ENCODE measurements around the gene TTC28.

TTC28 gene

DNA sequence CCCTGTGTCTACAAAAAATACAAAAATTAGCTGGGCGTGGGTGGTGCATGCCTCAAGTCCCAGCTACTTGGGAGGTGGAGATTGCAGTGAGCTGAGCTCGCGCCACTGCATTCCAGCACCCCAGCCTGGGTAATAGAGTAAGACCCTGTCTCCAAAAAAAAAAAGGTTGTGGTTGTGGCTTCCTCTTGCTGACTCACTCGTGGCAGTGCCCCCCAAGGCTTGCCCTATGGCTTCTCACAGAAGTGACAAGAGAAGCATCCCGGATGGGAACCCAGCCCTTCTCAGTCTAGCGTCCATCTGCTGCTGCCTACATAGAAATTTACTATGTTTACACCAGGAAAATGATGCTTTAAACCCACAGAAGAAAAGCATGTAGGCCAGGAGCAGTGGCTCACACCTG lies 692.1 kb downstream of the TTC28 start:
- H3K27me3 ChIP-seq (ENCODE audit: control insufficient read depth in 1 of 2, insufficient read depth in 2 of 2, low read length in 2 of 2): no peaks in the 10 kb centered on the region
- no peak overlapping the region for H3K4me3 ChIP-seq (ENCODE audit: low read depth in 1 of 2, low read length in 2 of 2)
- H3K36me3 ChIP-seq (ENCODE audit: insufficient read depth, low read length): peaks cover 16% of the 10 kb centered on the region
- peaks cover 11% of the 10 kb centered on the region for H3K4me1 ChIP-seq (ENCODE audit: insufficient read depth, low read length)
- H3K9me3 ChIP-seq (ENCODE audit: low read length): no peaks in the 10 kb centered on the region
- no peak overlapping the region for H3K27ac ChIP-seq (ENCODE audit: low read depth, low read length)
- no peak overlapping the region for H3K9ac ChIP-seq (ENCODE audit: low read length)

DNA sequence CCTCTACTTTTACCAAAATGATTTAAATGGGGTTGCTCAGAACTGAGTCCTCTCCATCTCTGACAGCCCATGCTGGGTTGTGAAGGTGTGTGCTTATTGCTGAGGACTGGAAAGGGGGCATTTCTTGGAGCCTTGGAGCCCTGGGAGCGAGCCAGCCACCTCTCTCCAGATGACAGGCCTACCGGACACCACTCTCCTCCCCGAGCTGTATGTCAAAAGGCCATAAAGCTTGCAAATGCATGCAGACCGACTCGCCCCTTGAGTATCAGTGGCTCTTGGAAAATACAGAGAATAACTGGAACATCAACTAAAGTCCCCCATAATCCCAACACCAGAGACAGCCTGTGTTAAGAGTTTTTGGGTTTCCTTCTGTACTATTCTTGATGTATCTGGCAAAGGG lies 692.7 kb downstream of the TTC28 start:
- H3K4me1 ChIP-seq (ENCODE audit: insufficient read depth, low read length): peaks cover 11% of the 10 kb centered on the region
- H3K27me3 ChIP-seq (ENCODE audit: control insufficient read depth in 1 of 2, insufficient read depth in 2 of 2, low read length in 2 of 2): no peaks in the 10 kb centered on the region
- no peak overlapping the region for H3K4me3 ChIP-seq (ENCODE audit: low read depth in 1 of 2, low read length in 2 of 2)
- no peak overlapping the region for H3K9ac ChIP-seq (ENCODE audit: low read length)
- H3K27ac ChIP-seq (ENCODE audit: low read depth, low read length): no peak overlapping the region
- peaks cover 19% of the 10 kb centered on the region for H3K36me3 ChIP-seq (ENCODE audit: insufficient read depth, low read length)
- no peaks in the 10 kb centered on the region for H3K9me3 ChIP-seq (ENCODE audit: low read length)

DNA sequence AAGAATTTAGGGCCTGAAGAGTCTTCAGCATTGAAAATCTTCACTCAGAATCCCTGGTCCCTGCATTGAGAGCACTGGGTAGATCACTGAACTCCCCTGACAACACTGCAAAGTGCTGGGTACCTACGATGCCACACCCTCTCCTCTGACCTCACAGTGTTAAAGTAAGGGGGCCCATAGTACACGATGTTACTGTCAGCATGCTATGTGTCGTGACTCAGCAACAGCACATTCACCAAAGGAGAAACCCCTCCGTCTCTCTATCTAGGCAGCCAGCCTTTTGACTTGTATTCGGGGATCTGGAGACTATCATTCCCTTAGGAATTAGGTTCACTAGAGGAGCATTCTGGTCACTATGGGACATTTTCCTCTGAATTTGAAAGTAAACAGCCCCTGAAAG lies 693.2 kb downstream of the TTC28 start:
- Histone ChIP-seq H3K4me1 (ENCODE audit: insufficient read depth, low read length) (peaks cover 7% of the 10 kb centered on the region), H3K27ac (ENCODE audit: low read depth, low read length) (no peak overlapping the region), H3K36me3 (ENCODE audit: insufficient read depth, low read length) (peaks cover 22% of the 10 kb centered on the region), H3K4me3 (ENCODE audit: low read depth in 1 of 2, low read length in 2 of 2) (no peak overlapping the region), H3K27me3 (ENCODE audit: control insufficient read depth in 1 of 2, insufficient read depth in 2 of 2, low read length in 2 of 2) (no peaks in the 10 kb centered on the region), H3K9ac (ENCODE audit: low read length) (no peak overlapping the region), H3K9me3 (ENCODE audit: low read length) (no peaks in the 10 kb centered on the region)

DNA sequence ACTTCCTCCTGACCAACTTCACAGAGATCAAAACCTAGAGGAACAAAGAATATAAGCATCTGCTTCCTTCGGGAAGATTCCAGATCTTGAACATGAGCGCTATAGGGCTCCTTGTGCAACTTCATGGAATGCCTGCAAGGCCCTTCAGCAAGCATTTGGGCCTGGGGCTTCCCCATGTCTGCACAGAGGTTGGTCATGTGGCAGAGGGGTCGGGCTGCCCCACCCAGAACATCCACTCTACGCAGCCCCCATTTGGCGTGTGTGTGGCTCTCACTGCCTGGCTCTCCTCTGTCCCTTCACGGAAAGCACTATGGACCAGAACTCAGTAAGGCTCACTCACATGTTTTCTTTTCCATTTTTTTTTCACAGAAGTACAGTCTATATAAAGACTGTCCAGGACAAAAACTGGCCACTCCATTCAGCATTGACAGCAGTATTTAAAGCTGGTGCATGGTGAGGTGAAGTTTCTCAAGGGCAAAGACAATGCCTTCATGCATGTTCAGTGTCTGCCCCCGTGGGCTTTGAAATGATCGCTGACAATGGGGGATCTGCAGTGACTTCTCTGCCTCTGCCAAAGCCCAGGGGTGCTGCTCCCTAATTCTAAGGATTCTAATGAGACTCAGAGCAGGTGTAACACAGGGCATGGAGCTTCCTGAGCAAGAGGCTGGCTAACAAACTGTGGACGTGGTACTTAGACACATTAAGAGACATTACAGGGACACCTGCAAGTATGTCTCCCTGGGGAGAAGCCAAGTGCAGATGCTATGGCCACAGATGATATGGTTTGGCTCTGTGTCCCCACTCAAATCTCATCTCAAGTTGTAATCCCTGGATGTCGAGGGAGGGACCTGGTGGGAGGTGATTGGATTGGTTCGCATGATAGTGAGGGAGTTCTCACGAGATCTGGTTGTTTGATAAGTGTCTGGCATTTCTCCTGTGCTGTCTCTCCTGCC lies 694.0 kb downstream of the TTC28 start:
- H3K36me3 ChIP-seq (ENCODE audit: insufficient read depth, low read length): peaks cover 22% of the 10 kb centered on the region
- no peaks in the 10 kb centered on the region for H3K27me3 ChIP-seq (ENCODE audit: control insufficient read depth in 1 of 2, insufficient read depth in 2 of 2, low read length in 2 of 2)
- H3K4me1 ChIP-seq (ENCODE audit: insufficient read depth, low read length): no peaks in the 10 kb centered on the region
- H3K27ac ChIP-seq (ENCODE audit: low read depth, low read length): no peak overlapping the region
- H3K4me3 ChIP-seq (ENCODE audit: low read depth in 1 of 2, low read length in 2 of 2): no peak overlapping the region
- no peak overlapping the region for H3K9ac ChIP-seq (ENCODE audit: low read length)
- H3K9me3 ChIP-seq (ENCODE audit: low read length): no peaks in the 10 kb centered on the region

DNA sequence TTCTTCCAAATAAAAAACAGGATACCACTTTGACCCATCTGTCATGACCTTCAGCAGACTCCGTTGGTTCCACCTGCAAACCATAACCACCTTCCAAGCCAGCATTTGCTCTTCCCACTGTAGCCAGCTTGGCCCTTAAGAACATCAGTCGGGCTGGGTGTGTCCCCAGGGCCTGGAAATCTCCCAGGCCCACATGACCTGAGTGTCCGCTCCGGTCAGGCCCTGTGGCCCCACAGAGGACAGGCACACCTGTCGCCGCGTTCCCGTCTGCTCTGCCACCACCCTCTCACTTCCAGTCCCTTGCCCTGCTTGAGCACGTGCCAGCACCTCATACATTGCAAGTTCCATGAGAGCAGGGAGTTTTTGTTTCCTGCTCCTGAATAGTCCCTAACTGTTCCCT lies 694.9 kb downstream of the TTC28 start:
- H3K4me1 ChIP-seq (ENCODE audit: insufficient read depth, low read length): no peaks in the 10 kb centered on the region
- no peak overlapping the region for H3K4me3 ChIP-seq (ENCODE audit: low read depth in 1 of 2, low read length in 2 of 2)
- no peaks in the 10 kb centered on the region for H3K27me3 ChIP-seq (ENCODE audit: control insufficient read depth in 1 of 2, insufficient read depth in 2 of 2, low read length in 2 of 2)
- peaks cover 22% of the 10 kb centered on the region for H3K36me3 ChIP-seq (ENCODE audit: insufficient read depth, low read length)
- H3K9ac ChIP-seq (ENCODE audit: low read length): no peak overlapping the region
- H3K27ac ChIP-seq (ENCODE audit: low read depth, low read length): no peak overlapping the region
- H3K9me3 ChIP-seq (ENCODE audit: low read length): no peaks in the 10 kb centered on the region

DNA sequence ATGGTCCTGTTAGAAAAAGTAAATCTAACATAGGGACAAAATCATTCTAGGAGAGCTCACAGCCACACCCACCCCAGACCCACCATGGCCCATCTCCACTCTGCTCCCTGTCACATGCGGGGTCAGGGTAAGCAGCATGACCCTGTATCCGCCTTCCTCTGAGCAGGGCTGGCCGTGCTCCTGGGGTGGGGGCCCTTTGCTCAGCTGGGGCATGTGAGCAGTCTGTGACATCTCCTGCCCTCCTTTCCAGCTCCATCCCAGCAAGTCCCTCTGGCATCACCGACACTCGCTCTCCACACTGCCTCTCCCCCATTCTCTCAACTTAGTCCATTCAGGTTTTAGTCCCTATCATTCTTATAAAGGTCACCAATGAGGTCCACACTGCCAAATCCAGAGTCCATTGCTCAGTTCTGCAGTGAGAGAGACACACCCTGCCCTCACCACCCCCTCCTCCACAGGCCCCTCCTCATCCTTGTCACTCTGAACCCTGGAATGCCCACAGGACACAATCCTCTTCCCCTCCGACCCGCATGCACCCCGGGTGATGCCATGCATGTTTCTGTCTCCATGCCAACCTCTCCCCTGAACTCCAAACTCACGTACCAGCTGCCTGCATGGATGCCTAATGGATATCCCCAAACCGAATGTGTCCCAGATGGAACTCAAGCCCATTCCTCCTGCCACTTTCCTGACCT lies 695.5 kb downstream of the TTC28 start:
- Histone ChIP-seq H3K36me3 (ENCODE audit: insufficient read depth, low read length) (peaks cover 22% of the 10 kb centered on the region), H3K9me3 (ENCODE audit: low read length) (no peaks in the 10 kb centered on the region), H3K27ac (ENCODE audit: low read depth, low read length) (no peak overlapping the region)

DNA sequence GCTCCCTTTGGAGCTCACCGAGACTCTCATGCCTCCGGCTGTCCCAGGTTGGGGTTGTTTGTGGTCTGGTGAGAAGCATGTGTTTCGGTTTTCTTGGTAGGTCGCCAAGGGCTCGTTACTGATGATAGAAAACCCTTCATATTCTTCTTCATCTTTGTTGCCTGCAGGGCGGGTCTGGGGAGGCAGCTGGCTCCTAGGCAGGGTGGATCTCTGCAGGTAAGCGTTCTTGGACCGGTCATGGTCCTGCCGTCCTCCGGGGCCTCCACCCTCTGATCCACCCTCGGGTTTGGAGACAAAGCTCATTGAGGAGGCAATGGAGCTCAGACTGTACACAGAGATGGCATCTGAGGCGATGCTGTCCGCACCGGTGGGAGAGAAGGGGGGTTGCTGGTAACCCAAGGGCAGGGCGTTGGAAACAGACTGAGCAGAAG lies 696.3 kb downstream of the TTC28 start:
- no peak overlapping the region for H3K4me3 ChIP-seq (ENCODE audit: low read depth in 1 of 2, low read length in 2 of 2)
- no peaks in the 10 kb centered on the region for H3K27me3 ChIP-seq (ENCODE audit: control insufficient read depth in 1 of 2, insufficient read depth in 2 of 2, low read length in 2 of 2)
- no peak overlapping the region for H3K27ac ChIP-seq (ENCODE audit: low read depth, low read length)
- H3K9ac ChIP-seq (ENCODE audit: low read length): no peak overlapping the region
- H3K4me1 ChIP-seq (ENCODE audit: insufficient read depth, low read length): no peaks in the 10 kb centered on the region
- H3K36me3 ChIP-seq (ENCODE audit: insufficient read depth, low read length): peaks cover 26% of the 10 kb centered on the region
- H3K9me3 ChIP-seq (ENCODE audit: low read length): no peaks in the 10 kb centered on the region

More for the DNA sequence above, 695.5 kb downstream of the TTC28 start:
- Histone ChIP-seq H3K9ac (ENCODE audit: low read length) (no peak overlapping the region), H3K4me3 (ENCODE audit: low read depth in 1 of 2, low read length in 2 of 2) (no peak overlapping the region), H3K27me3 (ENCODE audit: control insufficient read depth in 1 of 2, insufficient read depth in 2 of 2, low read length in 2 of 2) (no peaks in the 10 kb centered on the region), H3K4me1 (ENCODE audit: insufficient read depth, low read length) (no peaks in the 10 kb centered on the region)

DNA sequence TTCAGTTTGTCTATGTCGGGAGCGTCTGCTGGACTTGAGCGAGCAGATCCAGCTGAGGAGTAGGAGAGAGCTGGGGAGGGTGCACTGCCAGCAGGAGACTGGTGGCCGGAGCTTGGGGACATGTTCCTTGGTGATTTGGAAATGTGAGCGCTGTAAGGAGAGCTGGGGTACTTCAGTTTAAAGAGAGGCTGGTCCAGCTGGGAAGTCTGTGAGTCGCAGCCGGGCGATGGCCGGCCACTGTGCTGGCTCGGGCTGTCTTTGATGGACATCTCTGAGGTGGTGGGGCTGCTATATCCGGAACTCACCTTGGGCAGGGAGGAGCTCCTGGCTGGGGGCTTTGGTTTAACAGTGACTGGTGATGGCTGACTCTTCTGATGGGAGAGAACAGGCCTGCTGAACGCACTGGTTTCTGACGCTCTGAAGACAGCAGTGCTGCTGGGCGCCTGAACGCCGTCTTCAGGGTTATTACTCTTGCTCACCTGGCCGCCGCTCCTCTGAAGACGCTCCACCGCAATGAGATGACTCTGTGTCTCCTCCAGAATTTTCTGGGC lies 696.9 kb downstream of the TTC28 start:
- peaks cover 28% of the 10 kb centered on the region for H3K36me3 ChIP-seq (ENCODE audit: insufficient read depth, low read length)

DNA sequence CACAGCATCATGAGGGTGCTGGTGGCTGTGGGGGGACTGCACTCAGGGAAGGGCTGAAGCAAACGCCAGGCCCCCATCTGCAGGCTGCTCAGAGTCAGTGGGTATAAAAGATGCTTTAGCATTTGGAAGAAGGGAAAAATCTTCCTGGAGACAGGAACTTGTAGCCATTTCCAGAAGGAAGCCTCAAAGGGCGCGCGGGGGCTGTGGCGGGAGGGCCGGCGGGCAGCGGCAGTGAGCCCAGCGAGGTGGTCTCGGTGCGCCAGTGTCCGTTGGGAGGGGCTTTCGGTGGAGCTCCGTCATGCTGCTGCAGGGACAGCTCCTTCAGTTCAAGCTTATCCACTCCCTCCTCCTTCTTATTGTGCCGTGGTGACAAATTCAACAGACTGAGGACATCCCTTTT lies 697.5 kb downstream of the TTC28 start:
- Histone ChIP-seq H3K4me1 (ENCODE audit: insufficient read depth, low read length) (no peaks in the 10 kb centered on the region), H3K4me3 (ENCODE audit: low read depth in 1 of 2, low read length in 2 of 2) (no peak overlapping the region), H3K27me3 (ENCODE audit: control insufficient read depth in 1 of 2, insufficient read depth in 2 of 2, low read length in 2 of 2) (no peaks in the 10 kb centered on the region), H3K9me3 (ENCODE audit: low read length) (no peaks in the 10 kb centered on the region), H3K36me3 (ENCODE audit: insufficient read depth, low read length) (peaks cover 28% of the 10 kb centered on the region), H3K27ac (ENCODE audit: low read depth, low read length) (no peak overlapping the region), H3K9ac (ENCODE audit: low read length) (no peak overlapping the region)

More for the DNA sequence above, 696.9 kb downstream of the TTC28 start:
- H3K9ac ChIP-seq (ENCODE audit: low read length): no peak overlapping the region
- H3K9me3 ChIP-seq (ENCODE audit: low read length): no peaks in the 10 kb centered on the region
- no peak overlapping the region for H3K4me3 ChIP-seq (ENCODE audit: low read depth in 1 of 2, low read length in 2 of 2)
- H3K27ac ChIP-seq (ENCODE audit: low read depth, low read length): no peak overlapping the region
- H3K4me1 ChIP-seq (ENCODE audit: insufficient read depth, low read length): no peaks in the 10 kb centered on the region
- no peaks in the 10 kb centered on the region for H3K27me3 ChIP-seq (ENCODE audit: control insufficient read depth in 1 of 2, insufficient read depth in 2 of 2, low read length in 2 of 2)

DNA sequence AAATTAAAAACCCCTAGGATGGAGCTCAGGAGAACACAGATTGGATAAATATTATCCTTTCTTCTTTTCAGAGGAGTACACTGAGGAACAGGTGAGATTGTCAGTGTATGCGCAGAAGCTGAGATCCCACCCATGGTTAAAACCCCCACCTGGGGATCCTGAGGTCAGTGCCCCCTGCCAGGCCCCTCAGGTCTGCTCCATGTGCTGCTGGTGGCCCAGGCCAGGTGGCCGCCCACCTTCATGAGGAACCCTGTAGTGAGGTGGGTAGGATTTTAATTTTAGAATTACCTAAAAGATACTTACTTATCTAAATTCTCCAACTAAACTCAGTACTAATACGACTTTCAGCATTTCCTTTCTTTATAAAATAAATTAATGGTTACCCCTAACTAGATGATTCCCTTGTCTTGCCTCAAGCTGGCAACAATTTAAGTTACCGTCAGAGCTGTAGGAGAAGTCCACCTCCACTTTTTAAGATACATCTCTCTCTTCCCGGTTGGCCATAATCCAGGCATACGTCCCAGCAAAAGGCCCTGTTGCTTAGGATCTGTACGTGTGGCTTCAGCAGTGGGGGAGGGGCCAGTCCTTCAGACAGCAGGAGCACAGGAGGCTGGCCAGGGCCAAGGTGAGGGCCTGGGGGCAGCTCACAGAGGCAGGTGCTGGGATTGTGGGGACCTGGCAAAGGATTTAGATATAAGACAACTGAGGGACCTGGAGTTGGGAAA lies 699.1 kb downstream of the TTC28 start:
- Histone ChIP-seq H3K4me3 (ENCODE audit: low read depth in 1 of 2, low read length in 2 of 2) (no peak overlapping the region), H3K9me3 (ENCODE audit: low read length) (no peaks in the 10 kb centered on the region), H3K27ac (ENCODE audit: low read depth, low read length) (no peak overlapping the region), H3K9ac (ENCODE audit: low read length) (no peak overlapping the region), H3K36me3 (ENCODE audit: insufficient read depth, low read length) (peaks cover 28% of the 10 kb centered on the region), H3K4me1 (ENCODE audit: insufficient read depth, low read length) (peaks cover 4% of the 10 kb centered on the region), H3K27me3 (ENCODE audit: control insufficient read depth in 1 of 2, insufficient read depth in 2 of 2, low read length in 2 of 2) (no peaks in the 10 kb centered on the region)

DNA sequence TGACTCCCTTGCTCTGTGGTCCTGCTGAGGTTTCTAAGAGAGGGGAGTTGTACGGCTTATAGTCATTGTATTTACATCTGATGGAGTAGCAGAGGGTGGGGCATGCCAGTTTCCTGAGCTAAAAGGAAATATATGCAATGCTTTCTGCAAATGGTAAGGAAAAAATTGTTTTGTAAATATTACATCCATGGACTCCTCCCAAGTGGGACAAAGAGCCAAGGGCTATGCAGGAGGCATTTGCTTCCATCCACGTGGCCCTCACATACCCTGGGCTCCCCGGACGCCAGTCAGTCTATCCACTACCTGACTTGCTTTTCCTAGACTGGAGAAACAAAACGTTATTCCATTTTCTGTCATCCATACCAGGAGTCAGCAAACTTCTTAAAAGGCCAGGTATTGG lies 700.8 kb downstream of the TTC28 start:
- peaks cover 24% of the 10 kb centered on the region for H3K36me3 ChIP-seq (ENCODE audit: insufficient read depth, low read length)
- no peaks in the 10 kb centered on the region for H3K27me3 ChIP-seq (ENCODE audit: control insufficient read depth in 1 of 2, insufficient read depth in 2 of 2, low read length in 2 of 2)
- H3K9me3 ChIP-seq (ENCODE audit: low read length): no peaks in the 10 kb centered on the region
- peaks cover 4% of the 10 kb centered on the region for H3K4me1 ChIP-seq (ENCODE audit: insufficient read depth, low read length)
- no peak overlapping the region for H3K27ac ChIP-seq (ENCODE audit: low read depth, low read length)
- no peak overlapping the region for H3K9ac ChIP-seq (ENCODE audit: low read length)
- H3K4me3 ChIP-seq (ENCODE audit: low read depth in 1 of 2, low read length in 2 of 2): no peak overlapping the region

All from muscle layer of colon (tissue), 2 donors.